Measurements from ENCODE around the gene TDP1. TPM values are rescaled to one million over a fixed set of nuclear protein-coding genes. Genes with fewer than 3 reads are reported as not detected.

TDP1 gene
- total and polyA plus RNA-seq, 2 donors (not counting 1 experiment from before 2014, with no cell fraction given): 20.5 to 55.9 TPM

DNA sequence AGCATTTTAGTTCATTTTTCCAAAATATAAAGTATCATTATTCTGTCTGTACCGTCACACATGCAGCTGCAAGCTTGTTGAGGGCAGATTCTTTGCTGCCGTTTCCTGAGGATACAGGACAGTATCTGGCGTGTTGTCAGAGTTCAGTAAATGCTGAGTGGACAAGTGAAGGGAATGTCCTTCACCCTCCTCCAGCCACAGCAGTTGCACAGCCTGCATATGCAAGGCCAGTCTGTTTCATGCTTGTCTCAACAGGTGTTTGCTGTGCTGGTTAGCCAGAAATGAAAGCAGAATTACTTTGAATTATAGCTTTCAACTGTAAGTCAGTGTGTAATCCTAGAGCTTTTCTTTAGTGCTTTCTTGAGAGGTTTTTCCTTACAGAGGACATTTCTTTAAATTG, 36.5 kb downstream of the TDP1 start:
- DNase-seq: no peak
- Mint-ChIP-seq H3K4me3 (no peak overlapping the region), H3K27ac (no peak overlapping the region), H3K9me3 (ENCODE audit: insufficient read depth) (no peaks in the 10 kb centered on the region), H3K27me3 (no peaks in the 10 kb centered on the region), H3K4me1 (no peaks in the 10 kb centered on the region)
- peaks cover 36 to 66% of the 10 kb centered on the region in 2 experiments for H3K36me3 ChIP-seq (replicated peaks in 1 of 2; ENCODE audit: control extremely low read depth in 1 of 2, control insufficient read depth in 1 of 2, extremely low read depth in 1 of 2, insufficient read depth in 2 of 2, low read length in 1 of 2)
- no peak overlapping the region for H2AFZ ChIP-seq (ENCODE audit: insufficient read depth, low read depth, low read length, poor library complexity, severe bottlenecking)
- no peaks in the 10 kb centered on the region for H3K4me1 ChIP-seq (ENCODE audit: control insufficient read depth in 2 of 2, insufficient read depth in 2 of 2, low read length in 2 of 2)
- H3K9ac ChIP-seq (ENCODE audit: low read length): no peak overlapping the region
- ChIA-PET POLR2A (no interaction called here), CTCF (interaction anchor here (1.5 to 1.7 kb wide), 2 partner anchors 11 to 18 kb away, joined by 3 to 4 read pairs; no protein-coding TSS in a partner anchor)
- no CpG with 5 or more reads among the region's 3 CpGs for WGBS (ENCODE audit: insufficient coverage)
- ATAC-seq (ENCODE audit: low read depth): no peak
- no peaks in the 10 kb centered on the region for H3K79me2 ChIP-seq (ENCODE audit: control insufficient read depth, insufficient read depth, low read length)
- H3K27me3 ChIP-seq (replicated peaks in 1 of 4; ENCODE audit: control extremely low read depth in 1 of 4, control insufficient read depth in 3 of 4, insufficient read depth in 4 of 4, low read length in 3 of 4): no peaks in the 10 kb centered on the region
- intact Hi-C loops (cut with micrococcal nuclease): no loop called here
- no peaks in the 10 kb centered on the region for H4K20me1 ChIP-seq (ENCODE audit: control insufficient read depth, insufficient read depth, low read length, poor library complexity, severe bottlenecking)
- no peaks in the 10 kb centered on the region for H3K9me3 ChIP-seq (ENCODE audit: control extremely low read depth in 1 of 3, control insufficient read depth in 2 of 3, insufficient read depth in 1 of 3, low read length in 2 of 3)
- no peak overlapping the region for H3K4me3 ChIP-seq (ENCODE audit: control extremely low read depth in 1 of 5, extremely low read depth in 1 of 5, insufficient read depth in 1 of 5, low read depth in 2 of 5, low read length in 4 of 5)
- TF ChIP-seq EZH2 (IDR thresholded peaks at IDR 0.05; ENCODE audit: borderline replicate concordance, insufficient read depth, low read depth, low read length, poor library complexity, severe bottlenecking): no peak
- TF ChIP-seq, protein P1, sequence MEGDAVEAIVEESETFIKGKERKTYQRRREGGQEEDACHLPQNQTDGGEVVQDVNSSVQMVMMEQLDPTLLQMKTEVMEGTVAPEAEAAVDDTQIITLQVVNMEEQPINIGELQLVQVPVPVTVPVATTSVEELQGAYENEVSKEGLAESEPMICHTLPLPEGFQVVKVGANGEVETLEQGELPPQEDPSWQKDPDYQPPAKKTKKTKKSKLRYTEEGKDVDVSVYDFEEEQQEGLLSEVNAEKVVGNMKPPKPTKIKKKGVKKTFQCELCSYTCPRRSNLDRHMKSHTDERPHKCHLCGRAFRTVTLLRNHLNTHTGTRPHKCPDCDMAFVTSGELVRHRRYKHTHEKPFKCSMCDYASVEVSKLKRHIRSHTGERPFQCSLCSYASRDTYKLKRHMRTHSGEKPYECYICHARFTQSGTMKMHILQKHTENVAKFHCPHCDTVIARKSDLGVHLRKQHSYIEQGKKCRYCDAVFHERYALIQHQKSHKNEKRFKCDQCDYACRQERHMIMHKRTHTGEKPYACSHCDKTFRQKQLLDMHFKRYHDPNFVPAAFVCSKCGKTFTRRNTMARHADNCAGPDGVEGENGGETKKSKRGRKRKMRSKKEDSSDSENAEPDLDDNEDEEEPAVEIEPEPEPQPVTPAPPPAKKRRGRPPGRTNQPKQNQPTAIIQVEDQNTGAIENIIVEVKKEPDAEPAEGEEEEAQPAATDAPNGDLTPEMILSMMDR (IDR thresholded peaks at IDR 0.05): no peak
- H3K27ac ChIP-seq (ENCODE audit: low read length in 2 of 2): no peak overlapping the region
- no peak overlapping the region for H3K4me2 ChIP-seq (replicated peaks; ENCODE audit: low read depth, low read length, poor library complexity, severe bottlenecking)

DNA sequence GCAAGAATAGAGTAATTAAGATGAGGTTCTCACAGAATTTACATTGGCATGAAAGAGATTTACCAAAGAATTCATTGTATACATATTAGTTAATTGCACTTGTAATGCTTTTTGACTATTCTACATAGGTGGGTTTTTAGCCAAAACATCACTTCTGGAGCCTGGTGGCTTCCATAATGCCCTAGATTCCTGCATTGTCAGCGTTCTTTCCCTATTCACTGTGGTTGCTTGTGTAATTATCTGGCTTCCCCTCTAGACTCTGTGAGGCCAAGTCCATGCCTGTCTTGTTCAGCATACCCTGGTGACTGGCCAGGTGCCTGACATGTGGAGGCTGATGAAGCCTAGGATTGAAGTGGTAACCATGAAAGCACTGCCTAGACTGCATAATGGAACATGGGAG, 41.2 kb downstream of the TDP1 start:
- no peak overlapping the region for H3K4me2 ChIP-seq (replicated peaks; ENCODE audit: low read depth, low read length, poor library complexity, severe bottlenecking)
- ATAC-seq (ENCODE audit: low read depth): no peak
- H3K9me3 ChIP-seq (ENCODE audit: control extremely low read depth in 1 of 3, control insufficient read depth in 2 of 3, insufficient read depth in 1 of 3, low read length in 2 of 3): no peaks in the 10 kb centered on the region
- H3K4me3 Mint-ChIP-seq: no peak overlapping the region
- WGBS (ENCODE audit: insufficient coverage): 100% methylated on average over 1 of the region's 1 CpG
- intact Hi-C loops (cut with micrococcal nuclease): no loop called here
- H3K4me1 ChIP-seq (ENCODE audit: control insufficient read depth in 2 of 2, insufficient read depth in 2 of 2, low read length in 2 of 2): no peaks in the 10 kb centered on the region
- no peak overlapping the region for H3K27ac ChIP-seq (ENCODE audit: low read length in 2 of 2)
- H3K9ac ChIP-seq (ENCODE audit: low read length): no peak overlapping the region
- ChIA-PET POLR2A (no interaction called here), CTCF (no interaction called here)
- H3K27me3 ChIP-seq (replicated peaks in 1 of 4; ENCODE audit: control extremely low read depth in 1 of 4, control insufficient read depth in 3 of 4, insufficient read depth in 4 of 4, low read length in 3 of 4): no peaks in the 10 kb centered on the region
- H3K36me3 ChIP-seq (replicated peaks in 1 of 2; ENCODE audit: control extremely low read depth in 1 of 2, control insufficient read depth in 1 of 2, extremely low read depth in 1 of 2, insufficient read depth in 2 of 2, low read length in 1 of 2): peaks cover 30 to 71% of the 10 kb centered on the region in 2 experiments
- no peaks in the 10 kb centered on the region for H3K27me3 Mint-ChIP-seq
- H3K4me3 ChIP-seq (ENCODE audit: control extremely low read depth in 1 of 5, extremely low read depth in 1 of 5, insufficient read depth in 1 of 5, low read depth in 2 of 5, low read length in 4 of 5): no peak overlapping the region
- TF ChIP-seq, protein P1 (IDR thresholded peaks at IDR 0.05): no peak
- TF ChIP-seq EZH2 (IDR thresholded peaks at IDR 0.05; ENCODE audit: borderline replicate concordance, insufficient read depth, low read depth, low read length, poor library complexity, severe bottlenecking): no peak
- no peaks in the 10 kb centered on the region for H3K9me3 Mint-ChIP-seq (ENCODE audit: insufficient read depth)
- H2AFZ ChIP-seq (ENCODE audit: insufficient read depth, low read depth, low read length, poor library complexity, severe bottlenecking): no peak overlapping the region
- H3K27ac Mint-ChIP-seq: no peak overlapping the region
- H3K79me2 ChIP-seq (ENCODE audit: control insufficient read depth, insufficient read depth, low read length): no peaks in the 10 kb centered on the region
- H4K20me1 ChIP-seq (ENCODE audit: control insufficient read depth, insufficient read depth, low read length, poor library complexity, severe bottlenecking): no peaks in the 10 kb centered on the region
- no peaks in the 10 kb centered on the region for H3K4me1 Mint-ChIP-seq
- DNase-seq: no peak

Measured in B cell (primary cell).